ENCODE measurements around the gene AMT. TPM values are rescaled to one million over a fixed set of nuclear protein-coding genes. Genes with fewer than 3 reads are reported as not detected.

The AMT gene, protein sequence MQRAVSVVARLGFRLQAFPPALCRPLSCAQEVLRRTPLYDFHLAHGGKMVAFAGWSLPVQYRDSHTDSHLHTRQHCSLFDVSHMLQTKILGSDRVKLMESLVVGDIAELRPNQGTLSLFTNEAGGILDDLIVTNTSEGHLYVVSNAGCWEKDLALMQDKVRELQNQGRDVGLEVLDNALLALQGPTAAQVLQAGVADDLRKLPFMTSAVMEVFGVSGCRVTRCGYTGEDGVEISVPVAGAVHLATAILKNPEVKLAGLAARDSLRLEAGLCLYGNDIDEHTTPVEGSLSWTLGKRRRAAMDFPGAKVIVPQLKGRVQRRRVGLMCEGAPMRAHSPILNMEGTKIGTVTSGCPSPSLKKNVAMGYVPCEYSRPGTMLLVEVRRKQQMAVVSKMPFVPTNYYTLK
- polyA plus RNA-seq (2012; ENCODE audit: insufficient read length, low read depth), result 4.6 TPM

DNA sequence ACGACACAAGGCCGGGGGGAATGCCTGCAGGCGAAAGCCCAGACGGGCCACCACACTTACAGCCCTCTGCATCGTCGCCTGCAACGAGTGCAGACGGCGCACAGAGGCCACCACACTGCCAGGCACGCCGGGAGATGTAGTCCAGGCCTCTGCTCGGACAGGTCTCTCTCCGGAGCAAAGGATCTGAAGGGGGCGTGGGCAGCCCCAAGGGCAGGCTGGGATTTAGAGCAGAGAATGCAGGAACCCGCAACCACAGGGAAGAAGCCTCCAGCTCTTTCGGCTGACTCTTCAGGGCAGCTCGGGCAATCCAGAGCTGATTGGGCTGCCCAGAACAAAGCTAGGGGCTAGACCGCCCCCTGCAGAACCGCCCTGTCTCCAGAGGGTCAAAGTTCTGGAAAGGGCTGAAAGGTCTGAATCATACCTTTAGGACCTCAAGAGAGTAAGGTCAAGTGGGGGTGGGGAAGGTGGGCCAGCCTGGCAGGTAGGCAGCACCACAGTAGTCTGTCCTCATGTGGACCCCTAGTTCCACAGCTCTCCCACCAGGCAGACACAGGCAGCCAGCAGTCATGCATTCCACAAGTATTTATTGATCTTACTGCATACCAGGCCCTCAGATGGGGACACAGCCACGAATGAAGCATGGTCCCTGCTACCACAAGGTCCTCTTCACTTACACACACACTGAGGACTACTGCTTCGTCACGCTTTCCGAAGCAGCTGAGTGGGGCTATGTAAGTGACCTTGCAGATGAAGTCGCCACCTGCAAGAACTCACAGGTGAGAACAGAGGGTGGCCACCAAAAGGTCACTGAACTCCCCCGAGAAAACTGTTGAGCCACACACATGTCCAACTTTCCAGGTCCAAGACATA, at the start of gene AMT:
Gene AMT, minus strand, starts transcription at position 95 of the 870 bp plus-strand sequence. Its CDS starts 23 bp downstream, at position 72.
- TF ChIP-seq, protein P1, sequence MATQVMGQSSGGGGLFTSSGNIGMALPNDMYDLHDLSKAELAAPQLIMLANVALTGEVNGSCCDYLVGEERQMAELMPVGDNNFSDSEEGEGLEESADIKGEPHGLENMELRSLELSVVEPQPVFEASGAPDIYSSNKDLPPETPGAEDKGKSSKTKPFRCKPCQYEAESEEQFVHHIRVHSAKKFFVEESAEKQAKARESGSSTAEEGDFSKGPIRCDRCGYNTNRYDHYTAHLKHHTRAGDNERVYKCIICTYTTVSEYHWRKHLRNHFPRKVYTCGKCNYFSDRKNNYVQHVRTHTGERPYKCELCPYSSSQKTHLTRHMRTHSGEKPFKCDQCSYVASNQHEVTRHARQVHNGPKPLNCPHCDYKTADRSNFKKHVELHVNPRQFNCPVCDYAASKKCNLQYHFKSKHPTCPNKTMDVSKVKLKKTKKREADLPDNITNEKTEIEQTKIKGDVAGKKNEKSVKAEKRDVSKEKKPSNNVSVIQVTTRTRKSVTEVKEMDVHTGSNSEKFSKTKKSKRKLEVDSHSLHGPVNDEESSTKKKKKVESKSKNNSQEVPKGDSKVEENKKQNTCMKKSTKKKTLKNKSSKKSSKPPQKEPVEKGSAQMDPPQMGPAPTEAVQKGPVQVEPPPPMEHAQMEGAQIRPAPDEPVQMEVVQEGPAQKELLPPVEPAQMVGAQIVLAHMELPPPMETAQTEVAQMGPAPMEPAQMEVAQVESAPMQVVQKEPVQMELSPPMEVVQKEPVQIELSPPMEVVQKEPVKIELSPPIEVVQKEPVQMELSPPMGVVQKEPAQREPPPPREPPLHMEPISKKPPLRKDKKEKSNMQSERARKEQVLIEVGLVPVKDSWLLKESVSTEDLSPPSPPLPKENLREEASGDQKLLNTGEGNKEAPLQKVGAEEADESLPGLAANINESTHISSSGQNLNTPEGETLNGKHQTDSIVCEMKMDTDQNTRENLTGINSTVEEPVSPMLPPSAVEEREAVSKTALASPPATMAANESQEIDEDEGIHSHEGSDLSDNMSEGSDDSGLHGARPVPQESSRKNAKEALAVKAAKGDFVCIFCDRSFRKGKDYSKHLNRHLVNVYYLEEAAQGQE (IDR thresholded peaks at IDR 0.05; ENCODE audit: insufficient read depth in 1 of 2, low read depth in 2 of 2, low read length in 2 of 2), result no peak
- TF ChIP-seq POLR2AphosphoS5 (IDR thresholded peaks at IDR 0.05; ENCODE audit: low read depth, low read length) (no peak), FOXP2 (optimal IDR thresholded peaks at IDR 0.05; ENCODE audit: borderline replicate concordance, extremely low read depth, extremely low read length, insufficient read depth) (no peak), TAF1 (IDR thresholded peaks at IDR 0.05; ENCODE audit: borderline replicate concordance, insufficient read depth, low read length) (no peak), SIN3A (IDR thresholded peaks at IDR 0.05; ENCODE audit: borderline replicate concordance, insufficient read depth, low read length) (no peak)

DNA sequence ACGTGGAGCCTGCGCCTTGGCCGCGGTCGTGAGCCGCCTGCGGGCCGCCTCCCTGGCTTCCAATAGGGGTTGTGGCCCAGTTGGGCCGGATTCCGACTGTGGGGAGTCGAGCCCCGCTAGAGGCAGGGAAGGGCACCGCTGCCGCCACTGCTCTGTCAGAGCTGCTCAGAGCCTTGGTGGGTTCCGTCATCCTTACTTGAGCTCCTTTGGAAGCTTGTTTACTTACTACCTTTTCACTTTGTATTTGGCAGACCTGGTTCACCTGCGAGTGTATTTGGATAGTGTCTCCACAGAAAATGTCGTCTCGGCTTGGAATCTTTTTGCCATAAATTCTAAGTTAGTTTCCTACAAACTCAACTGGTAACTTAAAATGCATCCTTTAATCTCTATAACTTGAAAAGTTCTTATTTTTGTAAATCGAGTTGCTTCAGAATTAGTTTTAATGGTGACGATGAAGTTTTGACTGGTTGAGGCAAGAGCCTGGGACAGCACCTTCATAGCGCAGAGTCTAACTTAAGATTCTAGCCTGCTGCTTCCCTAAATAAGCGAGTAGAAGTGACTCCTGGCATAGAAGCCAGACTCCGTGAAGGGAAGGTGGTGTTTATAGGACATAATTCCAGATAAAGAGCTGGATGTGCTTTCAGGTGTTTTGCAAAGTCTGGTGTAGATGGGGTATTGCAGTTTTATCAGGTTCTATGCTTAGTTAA, 48.6 kb upstream of the AMT start:
- TF ChIP-seq POLR2AphosphoS5 (IDR thresholded peaks at IDR 0.05; ENCODE audit: low read depth, low read length), result no peak

- TF ChIP-seq POLR2AphosphoS5 (IDR thresholded peaks at IDR 0.05; ENCODE audit: low read depth, low read length) (peak; percentile 54; the same call in 1 of the 2 replicates), SIN3A (IDR thresholded peaks at IDR 0.05; ENCODE audit: borderline replicate concordance, insufficient read depth, low read length) (no peak; the same call in 1 of the 2 replicates), FOXP2 (optimal IDR thresholded peaks at IDR 0.05; ENCODE audit: borderline replicate concordance, extremely low read depth, extremely low read length, insufficient read depth) (peak; percentile 28), TAF1 (IDR thresholded peaks at IDR 0.05; ENCODE audit: borderline replicate concordance, insufficient read depth, low read length) (0 out of 2 replicates have a peak, but pooled peaks have one; percentile 7)
Measured at GRCh38 chr3:49469936-49470713, 47.9 kb upstream of the AMT start, which contains the start of gene DAG1. Gene DAG1 (plus strand): TSS chr3:49470267. CDS start chr3:49510535, 40,268 bp downstream.

DNA sequence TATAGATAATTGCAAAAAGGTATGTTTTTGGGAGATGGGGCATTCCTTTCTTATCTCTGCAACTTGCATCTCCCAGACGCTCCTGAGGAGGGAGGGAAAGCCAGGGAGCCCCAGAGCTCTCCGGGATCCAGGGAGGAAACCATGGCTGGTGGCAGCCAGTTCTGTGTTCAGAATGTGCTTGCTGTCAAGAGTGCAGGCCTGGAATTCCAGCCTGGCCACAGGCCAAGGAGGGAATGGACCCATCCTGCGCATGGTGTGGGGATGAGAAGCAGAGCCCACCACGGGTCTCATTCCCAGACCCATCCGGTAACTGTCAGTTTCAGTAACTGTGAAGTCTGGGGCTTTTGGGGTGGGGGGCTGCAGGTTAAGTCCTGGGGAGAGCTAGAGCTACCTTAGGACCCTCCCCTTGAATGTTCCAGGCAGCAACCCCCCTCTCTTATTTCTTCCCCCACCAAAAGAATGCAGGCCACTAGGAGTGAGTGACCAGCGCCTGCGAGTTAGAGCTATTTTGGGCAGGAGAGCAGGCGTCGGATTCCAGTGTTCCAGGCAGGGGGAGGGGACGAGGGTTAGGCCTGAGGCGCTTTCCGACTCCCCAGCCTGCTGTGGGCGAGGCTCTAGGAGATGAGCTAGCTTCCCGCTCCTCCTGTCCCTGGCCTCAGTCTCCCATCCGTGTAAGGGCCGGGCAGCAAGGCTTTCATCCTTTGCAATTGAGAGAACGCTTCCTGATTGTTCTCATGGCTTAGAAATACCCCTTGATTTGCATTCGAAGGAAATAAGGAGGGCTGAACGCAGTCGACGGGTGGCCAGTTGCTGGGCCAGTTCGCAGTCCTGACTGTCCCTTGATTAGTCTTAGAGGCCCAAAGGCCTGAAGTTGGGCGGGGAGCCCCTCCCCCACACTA, 47.0 kb upstream of the AMT start:
- TF ChIP-seq, protein P1 (IDR thresholded peaks at IDR 0.05; ENCODE audit: insufficient read depth in 1 of 2, low read depth in 2 of 2, low read length in 2 of 2), result no peak
- TF ChIP-seq POLR2AphosphoS5 (IDR thresholded peaks at IDR 0.05; ENCODE audit: low read depth, low read length) (0 out of 2 replicates have a peak, but pooled peaks have one; percentile 45), FOXP2 (optimal IDR thresholded peaks at IDR 0.05; ENCODE audit: borderline replicate concordance, extremely low read depth, extremely low read length, insufficient read depth) (no peak), SIN3A (IDR thresholded peaks at IDR 0.05; ENCODE audit: borderline replicate concordance, insufficient read depth, low read length) (no peak), TAF1 (IDR thresholded peaks at IDR 0.05; ENCODE audit: borderline replicate concordance, insufficient read depth, low read length) (0 out of 2 replicates have a peak, but pooled peaks have one; percentile 49)

DNA sequence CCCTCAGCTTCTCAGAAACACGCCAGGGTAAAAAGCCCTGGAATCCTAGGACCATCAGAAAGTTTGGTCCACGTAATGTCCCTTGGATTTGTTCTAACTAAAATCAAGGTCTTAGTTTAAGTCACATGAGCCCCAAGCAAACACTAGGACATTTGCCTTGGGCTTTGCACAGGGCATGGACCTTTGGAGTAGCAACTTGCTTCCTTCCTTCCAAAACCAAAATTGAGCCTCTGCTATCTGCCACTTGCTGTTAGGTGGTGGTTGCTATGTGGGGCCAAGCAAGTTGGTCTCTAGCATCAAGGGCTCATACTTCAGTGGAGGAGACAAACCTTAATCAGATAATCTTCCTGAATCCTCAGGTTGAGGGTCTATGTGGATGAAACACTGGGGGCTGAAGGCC, 43.8 kb upstream of the AMT start:
- TF ChIP-seq TAF1 (IDR thresholded peaks at IDR 0.05; ENCODE audit: borderline replicate concordance, insufficient read depth, low read length), result no peak

All from PFSK-1 (cell line).